Stomach smooth muscle (tissue), 2 donors: ENCODE results near the gene GPR137B.

ENCODE experiments used
- H3K27ac ChIP-seq: one replicate; pipeline ENCODE4 v1.7.0; 2013; ENCODE audit warnings: mild to moderate bottlenecking, low read length, inconsistent platforms
- H3K27me3 ChIP-seq, 2 donors: one replicate each; pipeline ENCODE4 v1.7.0; 2013; ENCODE audit warnings: low read length in 2 of 2; ENCODE audit not compliant: insufficient read depth in 2 of 2, control insufficient read depth in 1 of 2
- H3K36me3 ChIP-seq, 2 donors: one replicate each; pipeline ENCODE4 v1.7.0; 2013; ENCODE audit warnings: low read length in 2 of 2; ENCODE audit not compliant: control insufficient read depth in 2 of 2, insufficient read depth in 2 of 2
- H3K4me1 ChIP-seq: one replicate; pipeline ENCODE4 v1.7.0; 2013; ENCODE audit warnings: low read length; ENCODE audit not compliant: control insufficient read depth, insufficient read depth
- H3K4me3 ChIP-seq, 2 donors: one replicate each; pipeline ENCODE4 v1.7.0; 2013; ENCODE audit warnings: low read length in 2 of 2
- H3K9ac ChIP-seq, 2 donors: one replicate each; pipeline ENCODE4 v1.7.0; 2013; ENCODE audit warnings: low read length in 2 of 2, mild to moderate bottlenecking in 1 of 2
- H3K9me3 ChIP-seq, 2 donors: one replicate each; pipeline ENCODE4 v1.7.0; 2013; ENCODE audit warnings: low read length in 2 of 2; ENCODE audit not compliant: control insufficient read depth in 2 of 2
- donor health status: healthy.
- donor health status: Pancreatic carcinoma.

Gene GPR137B

DNA sequence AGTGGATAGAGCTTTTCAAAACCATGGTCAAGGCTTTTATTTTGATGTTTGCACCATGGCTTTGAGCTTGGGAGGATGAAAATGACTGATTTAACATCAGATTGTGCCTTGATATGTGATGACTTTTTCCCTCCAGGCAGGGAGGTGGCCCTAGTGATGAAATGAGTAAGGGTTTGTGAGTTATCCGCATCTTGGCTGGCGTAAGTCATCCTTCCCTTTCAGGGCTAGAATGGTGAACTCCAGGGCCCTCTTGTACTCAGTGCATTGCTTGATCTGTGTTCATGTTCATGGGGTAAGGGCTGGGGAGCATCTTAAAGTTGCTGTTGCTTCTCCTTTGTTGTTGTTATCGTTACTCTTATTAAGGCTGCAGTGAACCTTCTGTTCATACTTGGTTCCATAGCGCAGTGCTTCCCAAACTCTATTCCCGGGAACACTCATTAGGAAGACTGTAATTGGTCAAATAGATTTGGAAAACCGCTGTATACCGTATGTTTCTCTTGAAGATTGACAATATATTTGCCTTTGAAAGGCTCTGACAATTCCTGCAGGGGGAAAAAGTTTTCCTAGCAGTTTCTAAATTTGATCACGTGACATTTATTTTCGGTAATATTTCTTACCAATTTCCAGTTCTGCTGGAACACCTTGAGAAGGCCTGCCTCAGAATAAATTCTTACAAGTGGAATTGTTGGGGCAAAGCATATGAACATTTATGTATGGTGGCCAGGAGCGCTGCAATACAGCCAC lies 23.1 kb downstream of the GPR137B start:
- H3K27ac ChIP-seq = no peak overlapping the region
- H3K36me3 ChIP-seq = no peaks in the 10 kb centered on the region
- no peak overlapping the region for H3K4me3 ChIP-seq
- H3K27me3 ChIP-seq = no peaks in the 10 kb centered on the region
- H3K9ac ChIP-seq = no peak overlapping the region
- no peaks in the 10 kb centered on the region for H3K4me1 ChIP-seq
- H3K9me3 ChIP-seq = peaks cover 0 to 16% of the 10 kb centered on the region in 2 donors

DNA sequence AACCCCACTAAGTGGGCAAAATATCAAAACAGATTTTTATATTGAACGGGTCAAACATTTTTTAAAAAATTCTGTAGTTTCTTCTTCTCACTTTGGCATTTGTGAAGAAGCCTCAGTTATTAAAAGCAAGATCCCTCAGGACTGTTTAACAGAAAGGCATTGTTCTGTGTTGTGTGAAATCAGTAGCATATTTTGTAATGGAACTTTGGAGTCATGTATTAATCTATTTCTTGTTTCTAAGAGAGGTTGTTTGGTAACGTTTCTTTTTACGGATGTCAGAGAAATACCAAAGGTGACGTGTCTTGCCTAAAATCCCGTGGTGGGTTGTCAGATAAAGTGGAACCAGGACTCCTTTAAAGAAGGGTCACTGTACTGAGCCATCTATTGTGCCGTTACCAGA lies 23.7 kb downstream of the GPR137B start:
- H3K9me3 ChIP-seq = peaks cover 0 to 11% of the 10 kb centered on the region in 2 donors
- H3K27me3 ChIP-seq = no peaks in the 10 kb centered on the region
- no peak overlapping the region for H3K9ac ChIP-seq
- H3K27ac ChIP-seq = no peak overlapping the region
- H3K36me3 ChIP-seq = no peaks in the 10 kb centered on the region
- H3K4me1 ChIP-seq = no peaks in the 10 kb centered on the region
- H3K4me3 ChIP-seq = no peak overlapping the region

DNA sequence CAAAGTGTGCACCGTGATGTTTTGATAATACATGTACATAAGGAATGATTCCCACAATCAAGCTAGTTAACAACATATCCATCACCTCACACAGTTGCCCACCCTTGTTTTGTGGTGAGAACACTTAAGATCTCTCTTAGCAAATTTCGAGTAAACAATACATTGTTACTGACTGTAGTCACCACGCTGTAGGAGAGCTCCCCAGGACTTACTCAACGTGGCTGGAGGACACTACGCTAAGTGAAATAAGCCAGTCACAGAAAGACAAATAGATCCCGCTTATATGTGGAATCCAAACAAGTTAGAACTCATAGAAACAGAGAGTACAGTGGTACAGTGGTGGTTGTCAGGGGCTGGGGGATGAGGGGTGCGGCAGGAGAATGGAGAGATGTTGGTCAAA lies 24.8 kb downstream of the GPR137B start:
- no peak overlapping the region for H3K4me3 ChIP-seq
- no peak overlapping the region for H3K27ac ChIP-seq
- no peaks in the 10 kb centered on the region for H3K36me3 ChIP-seq
- no peaks in the 10 kb centered on the region for H3K9me3 ChIP-seq
- no peaks in the 10 kb centered on the region for H3K4me1 ChIP-seq
- H3K27me3 ChIP-seq = no peaks in the 10 kb centered on the region
- no peak overlapping the region for H3K9ac ChIP-seq

DNA sequence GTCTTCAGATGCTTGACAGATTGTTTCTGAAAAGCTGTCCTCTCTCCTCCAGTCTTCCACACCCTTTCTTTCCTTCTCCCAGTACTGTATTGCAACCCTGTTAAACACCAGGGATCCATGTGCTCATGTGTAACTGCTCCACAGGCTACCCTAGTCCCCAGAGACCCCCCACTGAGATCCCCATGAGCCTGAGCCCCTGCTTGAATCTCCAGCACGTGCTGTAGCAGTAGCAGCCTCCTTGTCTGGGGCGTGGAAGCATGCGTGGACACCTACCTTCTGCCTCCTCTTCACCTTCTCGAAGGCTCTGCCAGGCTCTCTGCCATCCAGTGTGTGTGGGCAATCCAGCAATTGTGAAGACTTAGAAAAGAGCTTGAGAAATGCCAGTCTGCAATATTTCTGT lies 25.2 kb downstream of the GPR137B start:
- no peaks in the 10 kb centered on the region for H3K36me3 ChIP-seq
- H3K4me3 ChIP-seq = no peak overlapping the region
- no peak overlapping the region for H3K9ac ChIP-seq
- H3K4me1 ChIP-seq = no peaks in the 10 kb centered on the region
- no peak overlapping the region for H3K27ac ChIP-seq
- no peaks in the 10 kb centered on the region for H3K9me3 ChIP-seq
- no peaks in the 10 kb centered on the region for H3K27me3 ChIP-seq

DNA sequence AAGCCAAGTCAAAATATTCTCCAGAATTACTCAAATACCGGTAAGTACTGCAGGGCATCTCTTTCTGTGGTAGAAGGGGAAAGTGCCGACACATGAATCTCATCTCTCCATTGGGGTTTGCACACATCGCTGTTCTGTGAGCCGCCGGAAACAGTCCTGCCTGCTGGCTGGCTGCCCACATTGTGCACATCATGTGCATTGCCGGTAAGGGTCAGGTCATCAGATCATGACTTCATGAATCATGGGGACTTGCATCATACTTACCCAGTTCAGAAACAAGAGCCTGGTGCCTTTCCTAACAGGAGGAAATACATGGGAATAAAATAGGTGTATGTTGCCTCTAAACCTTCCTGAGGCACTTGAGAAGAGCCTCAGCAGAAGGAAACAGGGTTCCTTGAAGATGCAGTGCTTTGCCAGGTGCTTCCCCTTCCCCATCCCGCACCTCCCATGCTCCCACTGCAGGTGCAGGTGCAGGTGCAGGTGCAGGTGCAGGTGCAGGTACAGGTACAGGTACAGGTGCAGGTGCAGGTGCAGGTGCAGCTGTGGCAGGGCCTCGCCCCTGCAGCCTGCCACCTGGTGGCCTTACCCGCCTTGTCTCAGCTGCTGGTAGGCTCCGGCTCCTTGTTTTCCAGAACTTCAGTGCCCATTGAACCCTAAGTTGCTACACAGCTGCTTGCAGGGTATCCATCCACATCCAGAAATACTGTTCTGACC lies 26.5 kb downstream of the GPR137B start:
- Histone ChIP-seq H3K4me3 (no peak overlapping the region), H3K9me3 (no peaks in the 10 kb centered on the region), H3K27me3 (no peaks in the 10 kb centered on the region), H3K27ac (no peak overlapping the region), H3K9ac (no peak overlapping the region), H3K36me3 (no peaks in the 10 kb centered on the region), H3K4me1 (no peaks in the 10 kb centered on the region)

DNA sequence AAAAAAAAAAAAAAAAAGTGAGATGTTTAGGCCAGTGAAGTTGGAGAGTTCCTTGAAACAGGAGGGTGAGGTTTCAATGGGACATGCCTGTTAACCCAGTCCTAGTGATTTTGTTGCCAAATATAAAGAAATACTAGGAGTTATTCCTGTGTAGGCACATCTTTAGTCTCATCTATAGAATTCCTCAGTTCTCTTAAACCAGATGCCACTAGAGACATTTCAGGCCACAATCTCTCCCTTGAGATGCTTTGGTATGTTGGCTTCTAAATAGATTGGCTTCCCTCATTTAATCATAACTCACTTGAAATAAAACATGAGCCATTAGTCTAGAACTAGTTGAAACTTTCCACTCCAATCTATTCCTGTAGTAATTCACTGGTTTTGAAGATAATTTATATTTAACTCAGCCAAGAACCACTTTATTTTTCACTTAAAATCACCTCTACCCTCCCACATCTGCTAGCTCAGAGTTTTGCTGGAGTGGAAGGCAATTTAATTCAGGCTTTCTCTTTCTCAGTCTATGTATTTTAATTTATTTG lies 29.8 kb downstream of the GPR137B start:
- no peaks in the 10 kb centered on the region for H3K9me3 ChIP-seq
- no peak overlapping the region for H3K27ac ChIP-seq
- H3K4me3 ChIP-seq = no peak overlapping the region
- H3K27me3 ChIP-seq = no peaks in the 10 kb centered on the region
- H3K9ac ChIP-seq = no peak overlapping the region
- H3K4me1 ChIP-seq = no peaks in the 10 kb centered on the region
- no peaks in the 10 kb centered on the region for H3K36me3 ChIP-seq

DNA sequence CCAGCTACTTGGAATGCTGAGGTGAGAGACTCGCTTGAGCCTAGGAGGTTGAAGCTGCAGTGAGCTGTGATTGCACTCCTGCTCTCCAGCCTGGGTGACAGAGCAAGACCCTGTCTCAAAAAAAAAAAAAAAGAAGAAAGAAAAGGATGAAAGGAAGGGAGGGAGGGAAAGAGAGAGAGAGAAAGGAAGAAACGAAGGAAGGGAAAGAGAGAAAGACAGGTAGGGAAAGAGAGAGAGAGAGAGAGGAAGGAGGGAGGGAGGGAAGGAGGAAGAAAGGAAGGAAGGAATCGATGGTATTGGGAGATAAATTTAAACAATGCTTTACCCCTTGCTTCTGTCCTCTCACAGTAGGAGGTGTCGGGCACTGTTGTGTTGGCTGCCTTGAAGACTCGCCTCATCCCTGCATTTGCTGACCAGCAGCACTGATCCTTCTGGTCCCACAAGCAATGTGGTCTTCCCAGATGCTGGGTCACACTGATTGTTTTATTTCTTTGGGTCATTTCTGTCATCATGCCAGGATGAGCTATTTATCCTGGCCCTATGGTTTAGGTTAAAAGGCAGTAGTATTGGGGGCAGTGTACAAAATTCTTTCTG lies 30.9 kb downstream of the GPR137B start:
- Histone ChIP-seq H3K27ac (no peak overlapping the region), H3K27me3 (no peaks in the 10 kb centered on the region), H3K4me3 (no peak overlapping the region), H3K36me3 (peaks cover 0 to 2% of the 10 kb centered on the region in 2 donors), H3K9me3 (no peaks in the 10 kb centered on the region), H3K4me1 (no peaks in the 10 kb centered on the region), H3K9ac (no peak overlapping the region)

DNA sequence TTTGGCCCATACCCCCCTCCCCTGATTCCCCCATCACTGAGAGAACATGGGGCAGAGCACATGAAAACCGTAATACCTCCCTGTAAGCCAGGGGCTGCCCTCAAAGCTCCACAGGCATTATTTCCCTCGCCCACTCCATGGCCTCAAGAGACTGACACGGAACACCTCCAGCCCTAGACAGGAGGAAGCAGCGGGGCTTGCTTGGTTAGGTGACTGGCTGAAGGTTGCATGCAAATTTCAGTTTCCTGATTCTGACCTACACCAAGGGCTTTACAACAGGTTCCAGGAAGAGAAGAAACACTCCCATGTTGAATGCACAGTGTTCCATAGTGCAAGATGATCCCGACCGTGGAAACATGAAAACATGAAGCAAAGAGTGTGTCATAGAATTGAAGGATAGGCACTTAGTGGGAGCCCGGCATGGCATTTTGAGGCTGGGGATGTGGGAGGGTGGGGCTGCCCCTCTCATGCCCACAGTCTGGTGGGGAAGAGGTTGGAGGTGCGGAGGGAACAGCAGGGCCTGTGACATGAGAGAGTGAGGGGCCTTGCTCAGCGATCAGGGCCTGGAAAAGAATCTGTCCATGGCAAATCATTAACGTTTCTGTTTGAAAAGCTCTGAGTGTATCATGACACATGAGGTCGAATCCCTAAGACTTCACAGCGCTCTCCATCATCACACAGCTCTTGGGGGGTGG lies 33.5 kb downstream of the GPR137B start:
- Histone ChIP-seq H3K4me1 (no peaks in the 10 kb centered on the region), H3K27ac (no peak overlapping the region), H3K9ac (no peak overlapping the region), H3K4me3 (no peak overlapping the region), H3K27me3 (no peaks in the 10 kb centered on the region), H3K36me3 (peaks cover 0 to 3% of the 10 kb centered on the region in 2 donors), H3K9me3 (no peaks in the 10 kb centered on the region)

DNA sequence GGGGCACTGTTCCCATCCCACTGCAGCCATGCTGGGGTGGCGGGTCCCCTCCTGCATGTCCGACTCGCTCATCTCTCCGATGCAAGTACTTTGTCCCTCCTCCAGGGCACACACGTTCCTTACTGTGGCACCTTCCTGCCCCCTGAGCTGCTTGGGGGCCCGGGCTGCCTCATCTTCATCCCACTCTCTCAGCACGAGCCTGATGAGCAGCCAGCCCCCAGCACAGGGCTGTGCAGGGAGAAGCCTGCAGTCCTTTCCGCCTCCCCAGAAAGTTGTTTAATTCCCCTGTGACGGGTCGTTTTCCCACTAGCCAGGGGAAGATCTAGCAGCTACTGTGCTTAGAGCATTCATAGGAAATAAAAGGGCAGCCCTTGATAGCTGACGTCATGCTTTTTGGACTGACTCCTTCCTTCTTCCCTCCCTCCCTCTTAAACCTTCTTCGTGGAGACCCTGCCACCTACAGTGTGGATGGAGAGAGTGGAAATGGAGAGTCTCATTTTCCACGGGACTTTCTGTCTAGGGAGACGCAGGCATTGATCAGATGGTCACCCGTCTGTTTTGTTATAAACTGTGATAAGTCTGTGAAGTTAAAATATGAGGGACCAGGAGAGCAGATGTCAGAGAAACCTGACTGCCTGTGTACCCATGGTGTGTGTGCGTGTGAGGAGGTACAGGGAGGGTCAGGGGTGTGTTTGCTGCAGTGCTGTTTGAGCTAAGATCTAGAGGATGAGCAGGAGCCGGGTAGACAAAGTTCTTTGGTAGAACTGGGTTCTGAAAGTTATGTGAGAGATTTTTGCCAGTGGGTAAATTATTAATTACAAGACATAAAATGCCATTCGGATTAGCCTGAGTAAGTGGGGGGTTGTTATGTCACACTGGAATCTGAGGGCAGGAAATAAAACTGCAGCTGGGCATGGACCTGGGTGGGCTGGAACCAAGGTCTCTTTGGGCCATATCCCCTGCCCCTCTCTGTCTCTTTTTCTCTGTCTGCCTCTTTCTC lies 34.3 kb downstream of the GPR137B start:
- Histone ChIP-seq H3K9me3 (no peaks in the 10 kb centered on the region), H3K4me3 (no peak overlapping the region), H3K27me3 (no peaks in the 10 kb centered on the region), H3K9ac (no peak overlapping the region), H3K4me1 (no peaks in the 10 kb centered on the region), H3K36me3 (peaks cover 0 to 3% of the 10 kb centered on the region in 2 donors), H3K27ac (no peak overlapping the region)
